ENCODE results near the gene AP1B1.

- no peak for TF ChIP-seq CTCF (conservative IDR thresholded peaks at IDR 0.05 in 1 of 2, IDR thresholded peaks at IDR 0.05 in 1 of 2; ENCODE audit: extremely low read depth in 1 of 2, insufficient read depth in 1 of 2, low read depth in 1 of 2, low read length in 2 of 2)
- no peak for TF ChIP-seq EZH2 (IDR thresholded peaks at IDR 0.05; ENCODE audit: borderline replicate concordance, low read length)
Observed at GRCh38 chr22:29323641-29324040, 64.7 kb downstream of the AP1B1 start.

Measured in mammary epithelial cell (primary cell).